D721Med (cell line): ENCODE data around the gene ZNF500.

Source experiments
- DNase-seq: peaks from one replicate; pipeline ENCODE4 v3.0.0; 2011; ENCODE audit warnings: low spot score; ENCODE audit not compliant: insufficient read length
- FAIRE-seq: peaks from 2 replicates; lab custom pipeline; 2011; peaks lifted over from hg19 to GRCh38; lab: Jason Lieb, UNC
- TF ChIP-seq, protein P1 (sequence below): IDR thresholded peaks from 2 replicates; pipeline ENCODE4 v1.5.1; 2012; ENCODE audit warnings: mild to moderate bottlenecking, control low read depth; ENCODE audit not compliant: insufficient read depth; ENCODE audit errors: missing control alignments

The ZNF500 gene

DNA sequence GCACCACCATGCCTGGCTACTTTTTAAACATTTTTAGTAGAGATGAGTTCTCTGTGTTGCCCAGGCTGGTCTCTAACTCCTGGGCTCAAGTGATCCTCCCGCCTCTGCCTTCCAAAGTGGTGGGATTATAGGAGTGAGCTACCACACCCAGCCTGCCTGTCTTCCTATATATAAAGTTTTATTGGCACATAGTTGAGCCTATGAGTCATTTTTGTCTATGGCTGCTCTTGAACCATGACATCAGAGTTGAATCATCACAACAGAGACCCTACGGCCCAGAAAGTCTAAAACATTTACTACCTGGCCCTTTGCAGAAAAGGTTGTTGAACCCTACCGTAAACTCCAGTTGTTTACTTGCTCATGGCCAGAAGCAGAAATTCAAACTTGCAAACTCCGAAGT is 13.3 kb upstream of the ZNF500 start:
- TF ChIP-seq, protein P1, sequence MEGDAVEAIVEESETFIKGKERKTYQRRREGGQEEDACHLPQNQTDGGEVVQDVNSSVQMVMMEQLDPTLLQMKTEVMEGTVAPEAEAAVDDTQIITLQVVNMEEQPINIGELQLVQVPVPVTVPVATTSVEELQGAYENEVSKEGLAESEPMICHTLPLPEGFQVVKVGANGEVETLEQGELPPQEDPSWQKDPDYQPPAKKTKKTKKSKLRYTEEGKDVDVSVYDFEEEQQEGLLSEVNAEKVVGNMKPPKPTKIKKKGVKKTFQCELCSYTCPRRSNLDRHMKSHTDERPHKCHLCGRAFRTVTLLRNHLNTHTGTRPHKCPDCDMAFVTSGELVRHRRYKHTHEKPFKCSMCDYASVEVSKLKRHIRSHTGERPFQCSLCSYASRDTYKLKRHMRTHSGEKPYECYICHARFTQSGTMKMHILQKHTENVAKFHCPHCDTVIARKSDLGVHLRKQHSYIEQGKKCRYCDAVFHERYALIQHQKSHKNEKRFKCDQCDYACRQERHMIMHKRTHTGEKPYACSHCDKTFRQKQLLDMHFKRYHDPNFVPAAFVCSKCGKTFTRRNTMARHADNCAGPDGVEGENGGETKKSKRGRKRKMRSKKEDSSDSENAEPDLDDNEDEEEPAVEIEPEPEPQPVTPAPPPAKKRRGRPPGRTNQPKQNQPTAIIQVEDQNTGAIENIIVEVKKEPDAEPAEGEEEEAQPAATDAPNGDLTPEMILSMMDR: no peak
- DNase-seq (no peak), FAIRE-seq (no peak)

- FAIRE-seq (no peak), DNase-seq (no peak)
- TF ChIP-seq, protein P1: no peak
Measured at GRCh38 chr16:4778050-4778392, 11.1 kb upstream of the ZNF500 start.

DNA sequence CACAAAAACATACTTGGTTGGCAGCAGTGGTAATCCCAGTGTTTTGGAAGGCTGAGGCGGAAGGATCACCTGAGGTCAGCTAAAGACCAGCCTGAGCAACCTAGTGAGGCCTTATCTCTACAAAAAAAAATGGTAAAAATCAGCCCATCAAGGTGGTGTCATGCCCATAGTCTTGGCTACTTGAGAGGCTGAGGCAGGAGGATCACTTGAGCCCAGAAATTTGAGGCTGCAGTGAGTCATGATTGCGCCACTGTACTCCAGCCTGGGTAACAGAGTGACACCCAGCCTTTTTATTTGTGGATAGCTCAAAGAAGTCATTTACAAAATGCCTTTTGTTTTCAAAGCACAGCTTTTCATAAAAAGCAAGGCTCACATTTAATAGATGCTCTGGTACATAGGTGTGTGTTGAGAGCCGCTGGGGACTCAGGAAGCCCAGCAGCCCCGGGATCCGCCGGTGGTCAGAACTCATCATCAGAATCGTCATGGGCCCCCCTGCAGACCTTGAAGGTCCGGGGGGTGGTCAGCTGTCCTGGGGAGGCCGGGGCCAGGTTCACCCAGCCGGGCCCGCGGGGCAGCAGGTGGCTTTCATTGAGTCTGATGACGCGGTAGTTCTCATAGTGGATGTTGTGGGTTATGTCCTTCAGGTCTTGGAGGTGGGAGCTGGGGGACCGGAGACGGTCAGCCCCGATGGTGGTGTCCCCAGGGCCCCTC is 10.5 kb upstream of the ZNF500 start:
- FAIRE-seq: no peak
- TF ChIP-seq, protein P1: no peak
- DNase-seq: no peak

- TF ChIP-seq, protein P1: no peak
- FAIRE-seq (no peak), DNase-seq (no peak)
Measured at GRCh38 chr16:4776141-4776705, 9.3 kb upstream of the ZNF500 start.

GRCh38 chr16:4775005-4775404 is 8.0 kb upstream of the ZNF500 start:
- DNase-seq: no peak
- FAIRE-seq: no peak
- TF ChIP-seq, protein P1: no peak

DNA sequence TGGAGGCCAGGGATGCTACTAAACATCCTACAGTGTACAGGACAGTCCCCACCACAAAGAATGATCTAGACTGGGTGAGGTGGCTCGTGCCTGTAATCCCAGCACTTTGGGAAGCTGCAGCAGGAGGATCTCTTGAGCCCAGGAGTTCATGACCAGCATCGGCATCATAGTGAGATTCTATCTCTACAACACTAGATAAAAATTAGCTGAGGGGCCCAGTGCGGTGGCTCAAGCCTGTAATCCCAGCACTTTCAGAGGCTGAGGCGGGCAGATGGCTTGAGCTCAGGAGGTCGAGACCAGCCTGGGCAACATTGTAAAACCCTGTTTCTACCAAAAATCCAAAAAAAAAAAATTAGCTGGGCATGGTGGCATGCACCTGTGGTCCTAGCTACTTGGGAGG is 5.4 kb upstream of the ZNF500 start:
- FAIRE-seq (no peak), DNase-seq (no peak)
- TF ChIP-seq, protein P1: no peak

GRCh38 chr16:4771646-4772045 is 4.7 kb upstream of the ZNF500 start:
- DNase-seq: no peak
- no peak for FAIRE-seq

More at GRCh38 chr16:4771646-4772045, 4.7 kb upstream of the ZNF500 start:
- TF ChIP-seq, protein P1: no peak
